K562 (cell line): ENCODE data around the gene SCIN. TPM values are rescaled to one million over a fixed set of nuclear protein-coding genes. Genes with fewer than 3 reads are reported as not detected.

Experiments used
- ATAC-seq: fragments of 200-7000 bp; cut with Tn5 transposase; 3 replicates; pipeline ENCODE4 v1.9.1; 2020; ENCODE audit warnings: moderate library complexity
- BruUV-seq: library from RNA; stranded (reverse); fragments of 400-500 nt; replicated peaks from 2 replicates; lab custom pipeline; 2021; lab: Mats Ljungman, UMichigan
- CTCF ChIA-PET: fragments of 300-600 bp; formaldehyde crosslinking; extraction: SDS; loops from one replicate; lab custom pipeline; 2021; ENCODE audit warnings: low intra/inter-chr PET ratio; lab: Yijun Ruan, JAX
- POLR2A ChIA-PET: fragments of 300-600, 350-650 bp; sonication (Branson Sonifier 250); formaldehyde crosslinking; extraction: SDS; loops from one replicate; lab custom pipeline; 2021; ENCODE audit warnings: antibody characterized with exemption, inconsistent platforms; lab: Yijun Ruan, JAX
- DNase-seq, 4 experiments: peaks; one replicate each; pipeline versions ENCODE4 v3.0.0 to v3.0.0-alpha.2; 2011 to 2018; ENCODE audit warnings: low spot score in 3 of 4, mixed read lengths in 3 of 4; ENCODE audit errors: extremely low read depth in 1 of 4
- FAIRE-seq: peaks from 2 replicates; lab custom pipeline; 2011; peaks lifted over from hg19 to GRCh38; lab: Jason Lieb, UNC
- H2AFZ ChIP-seq: 2 replicates; pipeline ENCODE4 v1.6.0; 2011; ENCODE audit warnings: low read depth, low read length, control low read depth, inconsistent platforms
- H3K27ac ChIP-seq: fragments of 200-600 bp; 3 replicates; pipeline ENCODE4 v1.8.0; 2011; ENCODE audit warnings: low read depth, mild to moderate bottlenecking, control low read depth, inconsistent platforms, low read length, moderate library complexity, mixed read lengths; ENCODE audit errors: extremely low read depth
- H3K27me3 ChIP-seq, 2 experiments: fragments of 300-600 bp in 1 of 2; 2 replicates in 1 of 2; 3 replicates in 1 of 2; pipeline versions ENCODE4 v1.6.0 to v1.8.0; 2011; ENCODE audit warnings: inconsistent platforms in 2 of 2, low read length in 2 of 2, mild to moderate bottlenecking in 1 of 2, mixed read lengths in 1 of 2, moderate library complexity in 1 of 2; ENCODE audit not compliant: control insufficient read depth in 2 of 2, insufficient read depth in 2 of 2
- H3K36me3 ChIP-seq: fragments of 300-600 bp; 3 replicates; pipeline ENCODE4 v1.8.0; 2011; ENCODE audit warnings: mild to moderate bottlenecking, low read length, inconsistent platforms; ENCODE audit not compliant: control insufficient read depth, insufficient read depth
- H3K4me1 ChIP-seq, 2 experiments: fragments of 200-600 bp in 1 of 2; replicated peaks in 1 of 2; 2 replicates in 1 of 2; 3 replicates in 1 of 2; pipeline versions ENCODE4 v1.5.1 to v1.8.0; 2011; ENCODE audit warnings: inconsistent platforms in 2 of 2, low read length in 2 of 2, mild to moderate bottlenecking in 1 of 2, mixed read lengths in 1 of 2, moderate library complexity in 1 of 2; ENCODE audit not compliant: control insufficient read depth in 2 of 2, insufficient read depth in 2 of 2
- H3K4me2 ChIP-seq: 2 replicates; pipeline ENCODE4 v1.6.1; 2011; ENCODE audit warnings: low read length, control low read depth, inconsistent platforms, mixed read lengths; ENCODE audit not compliant: insufficient read depth
- H3K4me3 ChIP-seq: fragments of 200-600 bp; sonication (generic), shearing (Covaris generic); 2 replicates; pipeline ENCODE4 v1.5.1; 2016; ENCODE audit warnings: control low read depth, inconsistent platforms
- H3K79me2 ChIP-seq: fragments of 200-600 bp; 3 replicates; pipeline ENCODE4 v1.8.0; 2011; ENCODE audit warnings: low read length, inconsistent platforms; ENCODE audit not compliant: control insufficient read depth, insufficient read depth
- H3K9ac ChIP-seq, 2 experiments: 2 replicates each; pipeline versions ENCODE4 v1.6.0 to v1.6.1; 2011; ENCODE audit warnings: low read depth in 2 of 2, low read length in 2 of 2, control low read depth in 1 of 2, inconsistent platforms in 1 of 2, mild to moderate bottlenecking in 1 of 2, mixed read lengths in 1 of 2; ENCODE audit not compliant: insufficient read depth in 1 of 2
- H3K9me1 ChIP-seq: one replicate; pipeline ENCODE4 v1.6.0; 2011; ENCODE audit warnings: inconsistent platforms, mild to moderate bottlenecking, low read length, moderate library complexity; ENCODE audit not compliant: control insufficient read depth, insufficient read depth
- H3K9me3 ChIP-seq: replicated peaks from 2 replicates; pipeline ENCODE4 v1.5.1; 2011; ENCODE audit warnings: low read depth, low read length, inconsistent platforms; ENCODE audit not compliant: control insufficient read depth, insufficient read depth
- H4K20me1 ChIP-seq: replicated peaks from 2 replicates; pipeline ENCODE4 v1.6.1; 2011; ENCODE audit warnings: low read length, inconsistent platforms, mixed read lengths; ENCODE audit not compliant: control insufficient read depth, insufficient read depth
- ARNT ChIP-seq, 2 experiments: fragments of 450-650 bp; IDR thresholded peaks; 2 replicates each; pipeline ENCODE4 v1.6.1; 2016; ENCODE audit warnings: mild to moderate bottlenecking in 1 of 2
- BACH1 ChIP-seq: fragments of 200-800 bp; sonication (Bioruptor generic); IDR thresholded peaks from 2 replicates; pipeline ENCODE4 v1.6.1; 2016; ENCODE audit warnings: missing genetic modification characterization, missing compliant biosample characterization
- CHD4 ChIP-seq: fragments of 200-600 bp; sonication (generic); IDR thresholded peaks from 3 replicates; pipeline ENCODE4 v1.6.1; 2012; ENCODE audit warnings: low read depth, mild to moderate bottlenecking, mixed read lengths, low read length, inconsistent platforms; ENCODE audit not compliant: insufficient read depth, insufficient replicate concordance, poor library complexity, severe bottlenecking
- KLF13 ChIP-seq: fragments of 450-650 bp; IDR thresholded peaks from 2 replicates; pipeline ENCODE4 v1.6.1; 2016; ENCODE audit warnings: missing genetic modification characterization, low read depth, mild to moderate bottlenecking, missing compliant biosample characterization, moderate library complexity, borderline replicate concordance
- NCOA6 ChIP-seq: fragments of 450-650 bp; IDR thresholded peaks from 2 replicates; pipeline ENCODE4 v1.6.1; 2017; ENCODE audit warnings: mild to moderate bottlenecking
- NELFE ChIP-seq: IDR thresholded peaks from 2 replicates; pipeline ENCODE4 v1.6.1; 2011; ENCODE audit warnings: mild to moderate bottlenecking; ENCODE audit not compliant: insufficient read depth, insufficient read length
- ZBTB40 ChIP-seq, 2 experiments: fragments of 450-650 bp in 1 of 2; sonication (generic) in 1 of 2; formaldehyde crosslinking in 1 of 2; IDR thresholded peaks; 2 replicates each; pipeline versions ENCODE4 v1.7.1 to v1.9.0; 2016 to 2022; ENCODE audit warnings: inconsistent platforms in 1 of 2, mild to moderate bottlenecking in 1 of 2, missing genetic modification reagents in 1 of 2
- ZBTB7A ChIP-seq: IDR thresholded peaks from 2 replicates; pipeline ENCODE4 v1.6.1; 2011; ENCODE audit warnings: low read depth, mild to moderate bottlenecking, low read length, moderate library complexity, borderline replicate concordance; ENCODE audit not compliant: control insufficient read depth
- WGBS: fragments of 100-300 bp; shearing (Covaris generic); methylation state at CpG from one replicate; pipeline ENCODE4 v1.1.6; 2016; ENCODE audit warnings: low coverage, mixed read lengths; ENCODE audit not compliant: insufficient coverage; ENCODE audit errors: missing lambda C conversion rate; 5-methylcytosine and 5-hydroxymethylcytosine counted together
- in situ Hi-C: fragments of 300-500 bp; cut with MboI; formaldehyde crosslinking; loops from 4 replicates; pipeline ENCODE4 v1.15.0; 2018; ENCODE audit warnings: inconsistent platforms, mixed read lengths
- intact Hi-C: fragments of 100-400 bp; cut with micrococcal nuclease; formaldehyde crosslinking; loops from 2 replicates; pipeline ENCODE4 v1.14.2; 2022
- polyA plus RNA-seq, 8 experiments: library from polyadenylated mRNA; depleted of rRNA in 4 of 8; stranded (reverse) in 5 of 8; unstranded in 3 of 8; fragments of >200 nt; fragmentation: Nextera tagmentation in 2 of 8; fragmentation: Illumina TruSeq in 1 of 8; extraction: Ambion mirVana in 2 of 8; extraction: Trizol in 1 of 8; gene quantifications; 2 replicates each; pipeline versions ENCODE4 v1.2.1 to v1.2.3, GENCODE V29; 2011 to 2014; ENCODE audit warnings: inconsistent platforms in 1 of 8, missing spikeins in 1 of 8
- total RNA-seq, 7 experiments: library from RNA; depleted of rRNA in 6 of 7; stranded (reverse); fragments of >200 nt in 6 of 7; fragmentation: Illumina TruSeq in 2 of 7; extraction: Trizol in 2 of 7; gene quantifications; 2 replicates each; pipeline versions ENCODE4 v1.2.1 to v1.2.3, GENCODE V29; 2011 to 2021; ENCODE audit warnings: low replicate concordance in 1 of 7
- TF ChIP-seq, protein P1 (sequence below): fragments of 250-450 bp; sonication (Bioruptor Pico); IDR thresholded peaks from 2 replicates; pipeline ENCODE4 v1.8.0; 2022; ENCODE audit warnings: moderate library complexity, mild to moderate bottlenecking, inconsistent platforms
- TF ChIP-seq, protein P2 (sequence below), 2 experiments: fragments of 450-650 bp in 1 of 2; sonication (generic) in 1 of 2; formaldehyde crosslinking in 1 of 2; IDR thresholded peaks in 1 of 2; conservative IDR thresholded peaks in 1 of 2; 2 replicates each; pipeline versions ENCODE4 v1.6.1 to v1.8.1; 2016 to 2023; ENCODE audit warnings: mild to moderate bottlenecking in 2 of 2, moderate library complexity in 2 of 2, inconsistent platforms in 1 of 2, missing genetic modification reagents in 1 of 2

The SCIN gene
- total and polyA plus RNA-seq, 9 of the 15 experiments (the other 6 are each of a cell fraction or from before 2014, with no cell fraction given), result 0.67 to 18.2 (median 10.6) TPM

DNA sequence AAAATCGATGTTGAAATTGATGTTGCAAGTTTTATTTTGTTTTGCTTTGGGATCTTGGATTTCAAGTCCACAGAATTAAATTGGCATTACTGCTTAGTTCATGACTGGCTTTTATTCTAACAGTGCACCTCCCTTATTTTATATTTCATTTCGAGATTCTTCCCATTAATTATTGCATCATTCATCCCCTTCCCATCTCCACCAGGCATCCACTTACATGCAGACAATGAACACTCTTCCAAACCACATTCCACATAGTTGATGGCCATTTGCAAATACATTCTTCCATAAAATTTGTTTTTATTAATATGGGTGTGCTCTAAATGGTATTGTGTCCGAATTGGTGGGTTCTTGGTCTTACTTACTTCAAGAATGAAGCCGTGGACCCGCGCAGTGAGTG lies 15.6 kb upstream of the SCIN start:
- no peaks in the 10 kb centered on the region for H3K36me3 ChIP-seq
- ChIA-PET CTCF (no interaction called here), POLR2A (no interaction called here)
- no peaks in the 10 kb centered on the region for H3K79me2 ChIP-seq
- no peak overlapping the region for H3K27ac ChIP-seq
- intact Hi-C loops, result no loop called here
- H4K20me1 ChIP-seq, result no peaks in the 10 kb centered on the region
- H3K9me3 ChIP-seq, result 0 out of 2 replicates have a peak, but pooled peaks cover 4% of the 10 kb centered on the region
- in situ Hi-C loops, result no loop called here
- H3K4me2 ChIP-seq, result no peak overlapping the region
- BruUV-seq, result no TSS peak
- no peaks in the 10 kb centered on the region for H3K27me3 ChIP-seq
- ATAC-seq (no peak), DNase-seq (no peak), FAIRE-seq (no peak)
- H3K4me1 ChIP-seq, result no peaks in the 10 kb centered on the region
- H3K9ac ChIP-seq, result no peak overlapping the region
- peak overlapping the region; percentile 61 for H2AFZ ChIP-seq
- 23% methylated on average over 5 of the region's 6 CpGs for WGBS
- H3K9me1 ChIP-seq, result no peaks in the 10 kb centered on the region
- H3K4me3 ChIP-seq, result no peak overlapping the region
- TF ChIP-seq NCOA6 (no peak), ZBTB7A (no peak), BACH1 (tag) (no peak), KLF13 (tag) (no peak), ARNT (IDR thresholded peaks at IDR 0.05) (no peak), ZBTB40 (IDR thresholded peaks at IDR 0.05) (no peak), ZBTB40 (CRISPR knock-in tag; IDR thresholded peaks at IDR 0.05) (no peak), NELFE (no peak), CHD4 (no peak)
- TF ChIP-seq, protein P1, sequence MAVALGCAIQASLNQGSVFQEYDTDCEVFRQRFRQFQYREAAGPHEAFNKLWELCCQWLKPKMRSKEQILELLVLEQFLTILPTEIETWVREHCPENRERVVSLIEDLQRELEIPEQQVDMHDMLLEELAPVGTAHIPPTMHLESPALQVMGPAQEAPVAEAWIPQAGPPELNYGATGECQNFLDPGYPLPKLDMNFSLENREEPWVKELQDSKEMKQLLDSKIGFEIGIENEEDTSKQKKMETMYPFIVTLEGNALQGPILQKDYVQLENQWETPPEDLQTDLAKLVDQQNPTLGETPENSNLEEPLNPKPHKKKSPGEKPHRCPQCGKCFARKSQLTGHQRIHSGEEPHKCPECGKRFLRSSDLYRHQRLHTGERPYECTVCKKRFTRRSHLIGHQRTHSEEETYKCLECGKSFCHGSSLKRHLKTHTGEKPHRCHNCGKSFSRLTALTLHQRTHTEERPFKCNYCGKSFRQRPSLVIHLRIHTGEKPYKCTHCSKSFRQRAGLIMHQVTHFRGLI (CRISPR knock-in tag), result no peak
- TF ChIP-seq, protein P2, sequence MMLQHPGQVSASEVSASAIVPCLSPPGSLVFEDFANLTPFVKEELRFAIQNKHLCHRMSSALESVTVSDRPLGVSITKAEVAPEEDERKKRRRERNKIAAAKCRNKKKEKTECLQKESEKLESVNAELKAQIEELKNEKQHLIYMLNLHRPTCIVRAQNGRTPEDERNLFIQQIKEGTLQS (IDR thresholded peaks at IDR 0.05), result peak; percentile 46; the same call in 1 of the 2 replicates
- TF ChIP-seq, protein P2 (CRISPR knock-in tag; conservative IDR thresholded peaks at IDR 0.05), result no peak
